Ishikawa (cell line): ENCODE results near the gene GNB1L.

Experiments
- CEBPB ChIP-seq: IDR thresholded peaks from 2 replicates; pipeline ENCODE4 v1.6.1; 2012
- CREB1 ChIP-seq: IDR thresholded peaks from 2 replicates; pipeline ENCODE4 v1.6.1; 2012; ENCODE audit warnings: low read depth
- EGR1 ChIP-seq: IDR thresholded peaks from 2 replicates; pipeline ENCODE4 v1.6.1; 2012
- EP300 ChIP-seq: IDR thresholded peaks from 2 replicates; pipeline ENCODE4 v1.6.1; 2012; ENCODE audit warnings: borderline replicate concordance
- FOXM1 ChIP-seq: IDR thresholded peaks from 2 replicates; pipeline ENCODE4 v1.6.1; 2012; ENCODE audit warnings: low read depth, borderline replicate concordance
- NFIC ChIP-seq: IDR thresholded peaks from 2 replicates; pipeline ENCODE4 v1.6.1; 2012
- RAD21 ChIP-seq: IDR thresholded peaks from 2 replicates; pipeline ENCODE4 v1.6.1; 2012; ENCODE audit warnings: low read depth
- TAF1 ChIP-seq: IDR thresholded peaks from 2 replicates; pipeline ENCODE4 v1.6.1; 2012; ENCODE audit warnings: low read depth, mild to moderate bottlenecking
- TCF12 ChIP-seq: IDR thresholded peaks from 2 replicates; pipeline ENCODE4 v1.6.1; 2012; ENCODE audit warnings: low read depth
- TEAD4 ChIP-seq: IDR thresholded peaks from 2 replicates; pipeline ENCODE4 v1.6.1; 2012
- YY1 ChIP-seq: IDR thresholded peaks from 2 replicates; pipeline ENCODE4 v1.6.1; 2012; ENCODE audit warnings: low read depth
- ZBTB7A ChIP-seq: IDR thresholded peaks from 2 replicates; pipeline ENCODE4 v1.6.1; 2012; ENCODE audit warnings: low read depth
- TF ChIP-seq, protein P1 (sequence below): IDR thresholded peaks from 2 replicates; pipeline ENCODE4 v1.6.1; 2012
- TF ChIP-seq, protein P2 (sequence below): IDR thresholded peaks from 2 replicates; pipeline ENCODE4 v1.6.1; 2012; ENCODE audit warnings: low read depth, mild to moderate bottlenecking
- TF ChIP-seq, protein P3 (sequence below): IDR thresholded peaks from 2 replicates; pipeline ENCODE4 v1.6.1; 2012

GNB1L gene

DNA sequence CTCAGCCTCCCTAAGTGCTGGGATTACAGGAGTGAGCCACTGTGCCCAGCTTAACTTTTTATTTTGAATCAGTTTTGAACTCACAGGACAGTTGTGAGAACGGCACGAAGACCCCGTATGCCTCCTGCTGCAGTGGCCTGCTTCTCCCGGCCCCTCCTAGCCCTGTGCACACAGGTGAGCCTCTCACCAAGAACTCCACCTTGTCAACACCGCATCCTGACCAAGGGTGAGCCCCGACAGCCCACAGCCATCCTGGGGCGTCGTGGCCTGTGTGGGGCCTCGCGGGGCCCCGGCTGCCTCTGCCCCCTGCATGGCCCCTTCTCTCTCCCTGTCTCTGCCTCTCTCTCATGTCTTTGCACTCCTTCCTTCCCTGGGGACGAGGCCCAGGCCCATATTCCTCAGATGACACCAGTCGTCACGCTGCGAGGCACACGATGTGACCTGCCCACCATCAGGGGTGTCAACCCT, 38.8 kb downstream of the GNB1L start:
- TF ChIP-seq FOXM1 (no peak), RAD21 (no peak), YY1 (no peak), NFIC (no peak), EP300 (no peak), TCF12 (no peak), TEAD4 (no peak), ZBTB7A (no peak)
- TF ChIP-seq, protein P1, sequence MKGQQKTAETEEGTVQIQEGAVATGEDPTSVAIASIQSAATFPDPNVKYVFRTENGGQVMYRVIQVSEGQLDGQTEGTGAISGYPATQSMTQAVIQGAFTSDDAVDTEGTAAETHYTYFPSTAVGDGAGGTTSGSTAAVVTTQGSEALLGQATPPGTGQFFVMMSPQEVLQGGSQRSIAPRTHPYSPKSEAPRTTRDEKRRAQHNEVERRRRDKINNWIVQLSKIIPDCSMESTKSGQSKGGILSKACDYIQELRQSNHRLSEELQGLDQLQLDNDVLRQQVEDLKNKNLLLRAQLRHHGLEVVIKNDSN: no peak
- TF ChIP-seq, protein P2, sequence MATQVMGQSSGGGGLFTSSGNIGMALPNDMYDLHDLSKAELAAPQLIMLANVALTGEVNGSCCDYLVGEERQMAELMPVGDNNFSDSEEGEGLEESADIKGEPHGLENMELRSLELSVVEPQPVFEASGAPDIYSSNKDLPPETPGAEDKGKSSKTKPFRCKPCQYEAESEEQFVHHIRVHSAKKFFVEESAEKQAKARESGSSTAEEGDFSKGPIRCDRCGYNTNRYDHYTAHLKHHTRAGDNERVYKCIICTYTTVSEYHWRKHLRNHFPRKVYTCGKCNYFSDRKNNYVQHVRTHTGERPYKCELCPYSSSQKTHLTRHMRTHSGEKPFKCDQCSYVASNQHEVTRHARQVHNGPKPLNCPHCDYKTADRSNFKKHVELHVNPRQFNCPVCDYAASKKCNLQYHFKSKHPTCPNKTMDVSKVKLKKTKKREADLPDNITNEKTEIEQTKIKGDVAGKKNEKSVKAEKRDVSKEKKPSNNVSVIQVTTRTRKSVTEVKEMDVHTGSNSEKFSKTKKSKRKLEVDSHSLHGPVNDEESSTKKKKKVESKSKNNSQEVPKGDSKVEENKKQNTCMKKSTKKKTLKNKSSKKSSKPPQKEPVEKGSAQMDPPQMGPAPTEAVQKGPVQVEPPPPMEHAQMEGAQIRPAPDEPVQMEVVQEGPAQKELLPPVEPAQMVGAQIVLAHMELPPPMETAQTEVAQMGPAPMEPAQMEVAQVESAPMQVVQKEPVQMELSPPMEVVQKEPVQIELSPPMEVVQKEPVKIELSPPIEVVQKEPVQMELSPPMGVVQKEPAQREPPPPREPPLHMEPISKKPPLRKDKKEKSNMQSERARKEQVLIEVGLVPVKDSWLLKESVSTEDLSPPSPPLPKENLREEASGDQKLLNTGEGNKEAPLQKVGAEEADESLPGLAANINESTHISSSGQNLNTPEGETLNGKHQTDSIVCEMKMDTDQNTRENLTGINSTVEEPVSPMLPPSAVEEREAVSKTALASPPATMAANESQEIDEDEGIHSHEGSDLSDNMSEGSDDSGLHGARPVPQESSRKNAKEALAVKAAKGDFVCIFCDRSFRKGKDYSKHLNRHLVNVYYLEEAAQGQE: no peak

DNA sequence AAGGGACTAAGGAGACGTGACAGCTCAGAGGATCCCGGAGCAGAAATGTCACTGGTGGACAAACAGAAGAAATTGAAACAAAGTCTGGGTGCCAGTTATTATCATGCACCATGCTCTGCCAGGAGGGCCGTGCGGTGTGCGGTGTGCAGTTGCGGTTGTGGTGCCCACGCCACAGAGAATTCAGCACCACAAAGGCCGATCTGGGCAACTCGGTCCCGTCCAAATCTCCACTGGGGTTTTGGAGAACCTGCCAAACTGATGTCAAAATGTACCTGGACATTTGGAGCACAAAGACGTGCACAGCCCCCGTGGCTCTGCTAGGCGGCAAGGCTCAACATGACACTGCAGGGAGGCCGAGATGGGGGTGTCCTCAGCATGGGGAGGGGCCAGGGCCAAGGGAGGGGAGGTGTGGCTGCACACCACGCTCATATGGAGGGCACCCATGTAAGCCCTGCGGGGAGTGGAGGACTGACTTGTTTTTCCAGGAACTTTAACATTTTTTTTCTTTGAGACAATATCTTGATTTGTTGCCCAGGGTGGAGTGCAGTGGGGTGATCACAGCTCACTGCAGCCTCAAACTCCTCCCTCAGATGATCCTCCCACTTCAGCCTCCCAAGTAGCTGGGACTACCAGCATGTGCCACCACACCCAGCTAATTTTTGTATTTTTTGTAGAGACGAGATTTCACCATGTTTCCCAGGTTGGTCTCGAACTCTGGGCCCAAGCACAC, 39.4 kb downstream of the GNB1L start:
- TF ChIP-seq TEAD4 (no peak), ZBTB7A (no peak), YY1 (no peak), NFIC (no peak), EGR1 (no peak), CREB1 (no peak)
- TF ChIP-seq, protein P2: no peak
- TF ChIP-seq, protein P1: no peak

DNA sequence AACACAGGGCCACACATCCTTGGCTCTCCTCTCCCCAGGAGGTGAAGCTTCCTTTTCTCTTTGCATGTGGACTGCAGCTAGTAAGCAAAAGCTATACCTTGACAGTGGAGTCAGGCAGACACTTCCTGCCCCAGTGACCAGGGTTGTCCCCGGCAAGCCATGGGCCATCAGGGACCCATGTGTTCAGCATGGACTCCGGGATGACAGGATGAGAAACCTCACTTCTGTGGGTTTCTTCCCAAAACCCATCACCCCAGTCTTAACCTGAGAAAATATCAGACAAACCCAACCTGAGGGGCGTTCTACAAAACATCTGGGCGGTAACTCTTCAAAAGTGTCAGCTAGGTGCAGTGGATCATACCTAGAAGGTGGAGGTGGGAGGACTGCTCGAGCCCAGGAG, 40.2 kb downstream of the GNB1L start:
- TF ChIP-seq, protein P1: no peak

DNA sequence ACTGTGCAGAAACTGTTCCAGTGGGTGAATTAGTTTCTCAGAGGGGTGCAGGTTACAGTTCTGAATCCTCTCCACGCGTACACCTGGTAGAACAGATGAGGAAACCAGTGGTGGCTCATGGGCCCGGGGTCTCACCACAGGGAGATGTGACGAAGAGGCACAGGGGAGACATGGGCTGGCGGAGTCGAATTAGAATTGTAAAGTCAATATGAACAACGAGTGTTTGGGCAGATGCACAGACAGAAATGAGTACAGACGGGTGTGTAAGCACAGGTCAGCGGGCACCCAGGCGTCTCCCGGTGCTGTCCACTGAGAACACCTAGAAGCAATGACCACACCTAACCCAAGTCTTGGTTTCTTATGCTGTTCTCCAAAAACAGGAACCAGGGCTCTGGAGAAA, 41.8 kb downstream of the GNB1L start:
- TF ChIP-seq ZBTB7A: no peak
- no peak for TF ChIP-seq TEAD4
- TF ChIP-seq RAD21: no peak
- no peak for TF ChIP-seq TCF12
- TF ChIP-seq NFIC: no peak
- TF ChIP-seq CREB1: no peak
- TF ChIP-seq CEBPB: no peak
- TF ChIP-seq TAF1: no peak
- TF ChIP-seq EP300: no peak
- TF ChIP-seq, protein P3, sequence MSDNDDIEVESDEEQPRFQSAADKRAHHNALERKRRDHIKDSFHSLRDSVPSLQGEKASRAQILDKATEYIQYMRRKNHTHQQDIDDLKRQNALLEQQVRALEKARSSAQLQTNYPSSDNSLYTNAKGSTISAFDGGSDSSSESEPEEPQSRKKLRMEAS: no peak
- no peak for TF ChIP-seq YY1
- TF ChIP-seq, protein P1: no peak
- TF ChIP-seq, protein P2: no peak
- no peak for TF ChIP-seq FOXM1
